VCaP (cell line): ENCODE results near the gene RAB26.

Experiments
- H3K27ac ChIP-seq: fragments of 450-650 bp; 2 replicates; pipeline ENCODE4 v1.5.1; 2017
- TF ChIP-seq, protein P1 (sequence below): fragments of 450-650 bp; conservative IDR thresholded peaks from 2 replicates; pipeline ENCODE4 v1.5.1; 2017; ENCODE audit warnings: mild to moderate bottlenecking, moderate library complexity

Gene RAB26

DNA sequence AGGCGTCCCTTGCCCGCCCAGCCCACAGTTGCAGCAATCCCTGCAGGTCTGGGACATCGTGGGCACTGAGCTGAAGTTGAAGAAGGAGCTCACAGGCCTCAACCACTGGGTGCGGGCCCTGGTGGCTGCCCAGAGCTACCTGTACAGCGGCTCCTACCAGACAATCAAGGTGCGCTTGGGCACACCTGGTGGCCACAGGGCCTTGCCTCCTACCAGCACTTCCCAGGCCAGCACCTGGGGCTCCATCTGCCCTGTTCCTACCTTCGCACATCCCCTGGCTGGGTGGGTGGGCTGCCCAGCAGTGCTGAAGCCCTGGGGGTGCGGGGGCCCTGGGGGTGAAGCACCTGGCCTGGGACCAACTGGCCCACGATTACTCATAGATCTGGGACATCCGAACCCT, 27.0 kb downstream of the RAB26 start:
- TF ChIP-seq, protein P1, sequence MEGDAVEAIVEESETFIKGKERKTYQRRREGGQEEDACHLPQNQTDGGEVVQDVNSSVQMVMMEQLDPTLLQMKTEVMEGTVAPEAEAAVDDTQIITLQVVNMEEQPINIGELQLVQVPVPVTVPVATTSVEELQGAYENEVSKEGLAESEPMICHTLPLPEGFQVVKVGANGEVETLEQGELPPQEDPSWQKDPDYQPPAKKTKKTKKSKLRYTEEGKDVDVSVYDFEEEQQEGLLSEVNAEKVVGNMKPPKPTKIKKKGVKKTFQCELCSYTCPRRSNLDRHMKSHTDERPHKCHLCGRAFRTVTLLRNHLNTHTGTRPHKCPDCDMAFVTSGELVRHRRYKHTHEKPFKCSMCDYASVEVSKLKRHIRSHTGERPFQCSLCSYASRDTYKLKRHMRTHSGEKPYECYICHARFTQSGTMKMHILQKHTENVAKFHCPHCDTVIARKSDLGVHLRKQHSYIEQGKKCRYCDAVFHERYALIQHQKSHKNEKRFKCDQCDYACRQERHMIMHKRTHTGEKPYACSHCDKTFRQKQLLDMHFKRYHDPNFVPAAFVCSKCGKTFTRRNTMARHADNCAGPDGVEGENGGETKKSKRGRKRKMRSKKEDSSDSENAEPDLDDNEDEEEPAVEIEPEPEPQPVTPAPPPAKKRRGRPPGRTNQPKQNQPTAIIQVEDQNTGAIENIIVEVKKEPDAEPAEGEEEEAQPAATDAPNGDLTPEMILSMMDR, result no peak
- H3K27ac ChIP-seq, result no peak overlapping the region

DNA sequence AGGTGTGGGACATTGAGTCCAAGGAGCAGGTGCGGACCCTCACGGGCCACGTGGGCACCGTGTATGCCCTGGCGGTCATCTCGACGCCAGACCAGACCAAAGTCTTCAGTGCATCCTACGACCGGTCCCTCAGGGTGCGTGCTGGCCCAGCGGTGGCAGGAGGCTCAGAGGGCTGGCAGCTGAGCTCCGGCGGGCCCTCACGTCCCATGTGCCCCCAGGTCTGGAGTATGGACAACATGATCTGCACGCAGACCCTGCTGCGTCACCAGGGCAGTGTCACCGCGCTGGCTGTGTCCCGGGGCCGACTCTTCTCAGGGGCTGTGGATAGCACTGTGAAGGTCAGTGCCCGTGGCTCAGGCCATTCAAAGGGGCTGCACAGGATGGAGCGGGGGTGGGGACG, 27.6 kb downstream of the RAB26 start:
- TF ChIP-seq, protein P1, result no peak
- H3K27ac ChIP-seq, result no peak overlapping the region

DNA sequence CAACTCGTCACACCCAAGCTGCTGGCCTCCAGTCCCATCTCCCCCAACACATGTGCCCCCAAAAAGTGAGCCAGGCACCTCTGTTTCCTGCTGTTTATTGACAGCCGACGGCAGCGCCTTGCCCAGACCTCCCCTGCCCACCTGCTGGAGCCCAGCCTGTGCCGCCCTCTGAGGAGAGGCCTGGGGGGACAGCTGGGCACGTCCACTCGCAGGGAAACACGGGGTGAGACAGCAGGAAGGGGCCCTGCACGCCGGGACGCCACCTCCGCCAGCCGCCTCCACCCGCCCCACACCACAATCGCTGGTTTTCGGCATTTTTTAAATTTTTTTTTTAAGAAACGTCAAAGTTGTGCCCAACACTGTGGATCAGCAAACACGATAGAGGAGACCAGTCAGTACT, 28.7 kb downstream of the RAB26 start:
- no peak overlapping the region for H3K27ac ChIP-seq
- TF ChIP-seq, protein P1, result no peak

DNA sequence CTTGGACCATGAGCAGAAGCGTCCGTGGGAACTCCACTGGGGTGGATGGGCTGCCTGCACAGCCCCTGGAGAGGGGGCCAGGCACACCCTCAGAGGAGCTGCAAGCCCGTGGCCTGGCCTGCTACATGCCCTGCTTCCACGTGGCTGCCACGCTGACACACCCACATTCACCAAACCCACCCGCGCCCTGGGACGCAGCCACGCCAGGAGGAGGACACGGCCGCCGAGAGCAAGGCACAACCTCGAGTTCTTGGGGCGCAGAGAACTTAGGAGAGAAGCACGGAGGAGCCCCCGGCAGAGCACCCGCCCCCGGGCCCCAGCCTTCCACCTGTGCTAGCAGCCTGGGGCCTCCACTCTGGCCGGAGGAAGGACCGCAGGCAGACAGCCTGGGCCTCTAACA, 29.1 kb downstream of the RAB26 start:
- no peak overlapping the region for H3K27ac ChIP-seq
- TF ChIP-seq, protein P1, result no peak

DNA sequence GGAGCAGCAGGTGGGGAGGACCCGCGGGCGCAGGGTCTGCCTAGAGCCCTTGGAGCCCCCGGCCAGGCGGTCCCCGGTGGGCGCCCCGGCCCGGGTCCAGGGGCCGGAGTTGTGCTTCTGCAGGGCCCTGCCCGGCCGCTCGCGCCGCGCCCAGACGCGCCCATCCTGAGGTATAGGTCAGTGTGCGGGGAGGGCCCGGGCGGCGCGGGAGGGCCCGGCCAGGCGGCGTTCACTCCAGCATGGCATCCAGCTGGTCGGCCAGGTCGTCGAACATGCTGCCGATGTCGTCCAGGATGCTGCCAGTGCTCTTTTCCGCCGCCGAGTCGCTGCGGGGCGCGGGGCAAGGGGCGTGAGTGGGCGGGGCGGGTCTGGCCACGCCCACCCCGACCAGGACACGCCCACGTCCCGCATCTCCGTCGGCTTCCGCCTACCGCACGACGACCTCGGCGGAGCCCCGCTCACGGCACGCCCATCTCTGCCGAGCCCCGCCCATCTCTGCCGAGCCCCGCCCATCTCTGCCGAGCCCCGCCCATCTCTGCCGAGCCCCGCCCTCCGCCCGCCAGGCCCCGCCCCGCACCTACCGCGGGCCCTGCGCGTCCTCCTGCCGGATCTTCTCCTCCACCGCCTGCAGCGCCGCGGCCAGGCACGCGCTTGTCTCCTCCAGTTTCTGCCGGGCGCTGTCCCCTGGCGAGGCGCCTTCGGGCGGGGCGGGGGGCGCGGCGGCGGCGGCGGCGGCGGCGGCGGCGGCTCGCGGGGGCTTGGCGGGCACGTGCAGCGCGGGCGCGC, 30.1 kb downstream of the RAB26 start:
- TF ChIP-seq, protein P1, result no peak
- H3K27ac ChIP-seq, result no peak overlapping the region

DNA sequence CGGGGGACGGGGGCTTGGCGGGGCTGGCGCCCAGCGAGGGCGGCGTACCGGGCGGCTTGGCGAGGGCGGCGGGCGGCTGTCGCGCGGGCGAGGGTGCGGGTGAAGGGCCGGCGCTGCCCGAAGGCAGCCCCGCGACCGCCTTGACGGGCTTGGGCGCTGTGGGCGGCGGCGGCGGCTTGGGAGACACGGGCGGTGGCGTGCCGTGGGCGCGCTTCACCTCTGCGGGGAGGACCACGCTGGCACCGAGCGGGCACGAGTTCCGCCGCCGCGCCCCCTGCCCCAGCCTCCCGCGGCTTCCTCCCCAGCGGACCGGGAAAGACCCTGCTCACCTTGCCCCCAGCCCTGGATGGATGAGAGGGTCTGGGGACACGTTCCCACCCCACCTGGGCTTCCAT, 30.7 kb downstream of the RAB26 start:
- TF ChIP-seq, protein P1, result no peak
- no peak overlapping the region for H3K27ac ChIP-seq

DNA sequence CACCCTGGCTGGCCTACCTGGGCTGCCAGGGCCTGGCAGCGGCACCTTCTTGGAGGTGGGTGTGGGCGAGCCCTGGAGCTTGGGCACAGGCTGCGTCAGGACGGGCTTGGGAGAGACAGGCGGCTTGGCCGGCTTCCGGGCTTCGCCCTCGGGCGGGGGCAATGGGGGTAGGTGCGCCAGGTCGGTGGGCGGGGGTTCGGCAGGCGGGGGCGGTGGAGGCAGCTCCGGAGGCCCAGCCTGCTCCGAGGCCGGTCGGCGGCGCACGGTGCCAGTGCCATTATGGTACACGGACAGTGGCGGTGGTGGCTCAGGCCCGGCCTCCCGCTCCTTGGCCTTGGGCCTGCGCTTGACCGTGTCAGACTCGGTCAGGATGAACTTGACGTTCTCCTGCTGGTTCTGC, 31.2 kb downstream of the RAB26 start:
- TF ChIP-seq, protein P1, result no peak
- no peak overlapping the region for H3K27ac ChIP-seq
